GM21447 (cell line): ENCODE data around the gene ALDH1L2.

ENCODE experiments used
- ATAC-seq: cut with Tn5 transposase; IDR thresholded peaks from one replicate; pipeline ENCODE4 v1.9.1; 2021; ENCODE audit not compliant: unreplicated experiment

Gene ALDH1L2

DNA sequence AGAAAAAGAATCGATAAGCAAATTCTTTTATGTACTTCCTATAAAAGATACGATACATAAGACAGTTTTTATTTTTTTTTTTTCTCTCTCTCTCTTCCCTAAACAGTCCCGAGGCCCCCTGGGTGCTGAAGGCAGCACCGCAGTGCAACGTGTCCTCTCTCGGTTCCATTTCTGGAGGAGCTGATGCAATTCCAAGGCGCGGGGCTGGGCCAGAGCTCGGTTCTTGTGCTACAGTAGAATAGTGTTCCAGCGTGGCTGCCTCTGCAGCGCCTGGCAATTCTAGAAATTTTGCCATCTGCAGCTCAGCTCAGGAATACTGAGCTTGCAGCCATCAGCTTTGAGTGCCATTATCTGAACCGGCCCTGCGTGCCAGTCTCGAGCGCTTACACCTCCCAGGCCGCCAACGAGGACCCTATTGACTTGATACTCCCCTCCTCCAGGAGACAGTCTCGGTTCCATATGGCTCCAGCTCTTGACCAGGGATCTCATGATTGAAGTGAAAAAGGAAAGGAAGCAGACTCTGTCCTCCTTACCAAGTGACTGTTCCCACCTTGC lies 630 bp downstream of the ALDH1L2 start:
- ATAC-seq: peak; percentile 54

DNA sequence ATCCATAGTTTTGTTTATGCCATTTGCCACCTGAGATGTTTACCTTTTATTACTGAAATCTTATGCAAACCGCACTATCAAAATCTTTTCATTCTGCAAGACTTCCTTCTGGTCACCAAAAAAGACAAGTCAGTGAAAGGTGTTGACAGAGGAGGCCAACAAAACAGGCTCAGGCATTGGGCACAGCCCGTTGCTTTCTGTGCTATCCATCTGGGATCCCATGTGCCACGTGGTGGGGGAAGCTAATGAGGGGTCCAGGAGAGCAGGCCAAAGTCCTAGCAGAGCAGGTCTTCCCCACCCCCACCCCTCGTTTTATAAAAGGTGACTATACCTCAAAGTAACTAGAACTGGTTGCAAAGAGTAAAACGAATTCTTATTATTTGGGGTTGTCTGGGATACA lies 1.2 kb downstream of the ALDH1L2 start:
- no peak for ATAC-seq

DNA sequence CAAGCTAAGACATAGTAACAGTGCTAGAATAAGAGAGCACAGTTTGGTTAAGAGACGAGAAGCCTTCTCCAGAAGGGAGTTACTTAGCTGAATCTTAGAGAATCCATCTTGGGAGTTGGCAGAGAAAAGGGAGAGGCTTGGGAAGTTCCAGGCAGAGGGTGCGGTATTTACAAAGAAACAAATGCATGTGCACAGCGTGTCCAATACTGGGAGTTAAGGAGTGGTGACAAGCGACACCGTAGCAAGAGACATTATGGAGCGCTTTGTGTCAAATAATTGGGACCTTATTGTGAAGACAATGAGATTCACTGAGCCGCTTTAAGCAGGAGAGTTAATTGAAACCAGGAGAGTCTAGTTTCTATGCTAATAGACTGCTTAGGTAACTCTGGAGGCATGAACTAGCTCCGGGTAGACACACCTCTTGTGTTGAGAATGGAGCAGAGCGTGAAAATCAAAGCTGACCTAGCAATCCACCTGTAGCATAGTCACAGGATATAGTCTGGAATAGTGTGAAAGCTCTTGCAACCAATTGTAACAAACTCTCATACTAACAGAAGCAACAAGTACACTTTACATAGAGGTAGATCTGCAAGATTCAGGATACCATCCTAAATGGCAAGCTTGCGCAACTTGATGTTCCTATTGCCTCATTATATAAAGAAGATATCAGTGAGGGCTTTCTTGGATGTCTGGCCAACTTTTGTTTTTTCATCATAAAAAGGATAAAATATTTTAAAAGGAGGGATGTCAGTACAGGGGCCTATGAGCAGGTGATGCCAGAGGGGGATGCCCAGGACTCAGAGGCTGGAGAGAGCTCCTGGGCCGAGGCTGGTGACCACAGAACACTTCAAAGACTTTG lies 5.3 kb downstream of the ALDH1L2 start:
- ATAC-seq: no peak

DNA sequence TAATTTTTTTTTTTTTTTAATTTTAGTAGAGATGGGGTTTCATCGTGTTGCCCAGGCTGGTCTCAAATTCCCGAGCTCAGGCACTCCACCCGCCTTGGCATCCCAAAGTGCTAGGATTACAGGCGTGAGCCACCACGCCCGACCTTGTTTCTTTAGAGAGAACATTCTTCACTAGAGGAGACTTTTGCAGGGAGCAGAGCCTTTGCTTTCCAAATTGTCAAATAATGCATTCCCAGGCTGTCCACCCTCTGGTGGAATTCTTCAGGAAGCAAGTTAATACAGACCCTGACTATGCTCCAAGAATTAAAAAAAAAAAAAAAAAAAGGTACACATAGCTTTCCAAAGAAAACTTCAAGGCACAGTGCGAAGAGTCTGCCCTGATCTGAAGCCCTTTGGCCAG lies 6.8 kb downstream of the ALDH1L2 start:
- ATAC-seq: no peak

DNA sequence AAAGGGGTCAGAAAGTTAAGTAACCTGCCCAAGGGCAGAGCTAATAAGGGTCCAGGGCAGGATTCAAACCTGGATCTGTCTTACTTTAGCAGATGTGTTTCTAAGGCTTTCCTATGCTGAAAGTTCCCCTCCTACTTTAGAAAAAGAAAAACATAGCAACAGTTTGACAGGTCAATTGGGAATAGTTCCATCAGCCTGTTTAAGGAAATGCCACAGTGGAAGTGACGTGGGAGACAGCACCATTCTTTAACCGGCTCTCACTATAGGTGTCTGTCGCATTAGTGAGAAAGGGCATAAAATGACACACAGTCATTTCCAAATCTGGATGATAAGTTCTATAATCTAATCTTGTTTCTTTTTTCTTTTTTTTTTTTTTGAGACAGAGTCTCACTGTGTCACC lies 7.3 kb downstream of the ALDH1L2 start:
- ATAC-seq: no peak

DNA sequence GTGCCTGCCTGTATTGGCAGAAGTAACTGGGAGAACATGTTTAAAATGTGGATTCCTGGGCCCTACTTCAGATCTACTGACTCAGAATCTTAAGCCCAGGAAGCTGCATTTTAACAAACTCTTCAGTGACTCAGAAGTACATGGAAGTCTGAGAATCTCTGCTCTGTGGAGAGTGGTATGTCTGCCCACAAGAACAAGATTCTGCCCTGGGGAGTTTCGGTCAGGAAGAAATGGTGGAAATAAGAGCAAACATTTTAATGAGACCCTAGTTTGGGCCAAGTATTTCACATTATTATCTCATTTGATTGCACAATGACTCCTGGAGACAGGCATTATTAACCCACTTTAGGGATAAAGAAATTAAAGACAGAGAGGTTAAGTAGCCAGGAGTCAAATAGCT lies 8.2 kb downstream of the ALDH1L2 start:
- no peak for ATAC-seq

DNA sequence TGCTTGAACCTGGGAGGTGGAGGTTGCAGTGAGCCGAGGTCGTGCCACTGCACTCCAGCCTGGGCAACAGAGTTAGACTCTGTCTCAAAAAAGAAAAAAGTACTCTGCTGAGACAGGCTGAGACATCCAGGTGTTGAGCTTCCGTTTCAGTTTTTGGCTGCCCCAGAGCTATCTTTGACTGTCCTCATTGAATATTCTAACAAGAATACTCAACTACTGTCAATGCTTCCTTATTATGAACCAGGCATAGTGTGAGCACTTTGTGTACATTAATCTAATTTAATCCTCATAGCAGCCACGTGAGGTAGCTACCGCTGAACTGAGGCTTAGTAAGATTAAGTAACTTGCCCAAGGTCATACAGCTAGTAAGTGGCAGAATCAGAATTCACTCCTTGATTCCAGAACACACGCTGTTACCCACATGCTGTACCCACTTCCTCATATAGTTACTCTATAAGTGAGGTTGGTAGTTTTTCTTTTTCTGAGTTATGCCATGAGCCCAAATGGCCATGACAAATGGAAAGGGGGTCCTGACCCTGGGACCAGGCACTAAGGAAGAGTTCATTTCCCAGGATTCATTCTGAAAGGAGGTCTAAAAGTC lies 11.3 kb downstream of the ALDH1L2 start:
- no peak for ATAC-seq

DNA sequence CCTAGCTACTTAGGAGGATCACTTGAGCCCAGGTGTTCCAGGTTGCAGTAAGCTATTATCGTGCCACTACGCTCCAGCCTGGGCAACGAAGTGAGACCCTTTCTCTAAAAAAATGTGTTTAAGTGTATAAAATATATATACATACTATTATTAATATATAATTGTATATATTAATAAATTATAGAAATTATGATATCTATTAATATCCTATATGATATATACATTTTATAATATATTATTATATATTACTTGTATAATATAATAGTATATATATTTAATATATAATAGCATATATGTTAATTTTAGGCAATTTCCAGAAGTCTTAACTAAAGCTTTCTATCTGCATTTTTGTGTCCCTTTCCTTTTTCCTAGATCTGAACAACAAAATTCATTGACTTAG lies 12.3 kb downstream of the ALDH1L2 start:
- no peak for ATAC-seq

DNA sequence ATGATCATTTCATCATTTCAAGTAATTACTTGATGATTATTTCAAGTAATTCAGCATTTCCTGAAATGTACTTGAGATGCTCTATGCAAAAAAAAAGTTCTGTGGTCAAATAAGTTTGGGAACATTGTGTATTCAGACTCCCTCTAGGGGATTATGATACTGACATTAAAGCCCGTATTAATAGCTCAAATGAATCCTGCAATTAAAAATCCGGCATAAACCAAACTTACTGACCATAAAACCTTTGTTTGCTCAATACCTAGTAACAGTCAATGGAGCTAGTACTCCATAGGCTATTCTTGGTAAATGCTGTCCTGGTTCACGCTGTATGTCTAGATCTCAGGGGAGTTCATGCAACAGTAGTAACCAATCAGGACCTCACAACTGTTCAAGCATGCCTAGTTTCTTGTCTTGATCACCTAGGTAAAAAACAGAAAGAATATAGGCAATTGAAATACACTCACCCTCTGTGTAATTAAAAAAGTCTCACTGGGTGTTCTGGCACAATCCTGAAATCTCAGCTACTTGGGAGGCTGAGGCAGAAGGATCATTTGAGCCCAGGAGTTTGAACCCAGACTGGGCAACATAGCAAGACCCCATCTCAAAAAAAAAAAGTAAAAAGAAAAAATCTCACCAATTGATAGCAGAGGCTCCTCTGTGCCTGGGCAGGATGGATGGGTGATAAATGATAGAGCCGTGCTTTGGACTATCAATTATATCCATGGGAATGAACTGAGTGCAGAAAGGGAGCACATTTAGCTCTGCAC lies 14.1 kb downstream of the ALDH1L2 start:
- ATAC-seq: no peak

DNA sequence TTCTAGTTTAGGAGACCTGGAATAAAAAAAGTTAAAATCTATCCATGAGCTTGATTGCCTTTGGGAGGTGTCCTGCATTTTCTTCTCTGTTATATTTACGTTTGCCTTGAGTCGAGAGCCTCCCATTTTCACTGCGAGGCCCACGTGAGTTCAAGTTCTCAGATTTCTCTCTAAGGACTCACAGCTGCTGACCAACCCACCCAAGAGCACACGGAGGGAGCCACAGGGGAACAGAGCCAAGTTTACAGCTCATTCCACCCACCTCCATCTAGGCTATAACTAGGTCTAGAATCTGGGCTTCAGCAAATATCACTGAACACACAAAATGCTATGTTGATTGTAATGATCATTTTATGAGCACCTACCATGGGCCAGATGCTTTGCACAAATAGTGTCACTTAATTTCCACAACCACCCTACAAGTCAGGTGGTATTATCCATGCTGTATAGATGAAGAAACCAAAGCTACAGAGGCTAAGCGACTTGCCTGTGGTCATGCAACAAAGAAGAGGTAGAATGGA lies 16.7 kb downstream of the ALDH1L2 start:
- ATAC-seq: no peak

DNA sequence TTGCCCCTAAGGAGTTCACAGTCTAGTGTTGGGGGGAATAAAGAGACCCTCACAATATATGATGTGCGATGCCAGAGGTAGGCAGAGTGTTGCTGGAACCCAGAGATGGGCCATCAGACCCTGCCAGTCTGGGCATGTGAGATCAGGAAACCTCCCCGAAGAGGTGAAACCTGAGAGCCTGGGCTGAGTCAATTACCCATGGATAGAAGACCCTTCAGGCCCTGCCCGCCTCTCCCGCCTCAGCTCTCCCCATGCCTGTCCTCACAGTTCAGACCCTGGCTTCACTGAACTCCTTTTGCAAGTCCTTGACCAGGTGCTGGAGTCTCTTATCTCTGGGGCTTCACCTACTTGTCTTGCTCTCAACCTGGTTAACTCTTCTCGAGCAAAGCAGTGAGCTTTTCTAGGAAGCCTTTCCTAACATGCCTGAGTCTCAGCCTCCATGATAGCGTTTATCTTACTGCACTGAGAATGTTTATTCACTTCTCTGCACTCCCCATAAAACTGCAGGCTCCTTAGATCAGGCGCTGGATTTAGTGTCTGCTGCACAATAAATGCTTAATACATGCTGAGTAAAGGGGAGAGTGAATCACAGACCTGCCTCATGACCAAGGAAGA lies 19.6 kb downstream of the ALDH1L2 start:
- no peak for ATAC-seq

DNA sequence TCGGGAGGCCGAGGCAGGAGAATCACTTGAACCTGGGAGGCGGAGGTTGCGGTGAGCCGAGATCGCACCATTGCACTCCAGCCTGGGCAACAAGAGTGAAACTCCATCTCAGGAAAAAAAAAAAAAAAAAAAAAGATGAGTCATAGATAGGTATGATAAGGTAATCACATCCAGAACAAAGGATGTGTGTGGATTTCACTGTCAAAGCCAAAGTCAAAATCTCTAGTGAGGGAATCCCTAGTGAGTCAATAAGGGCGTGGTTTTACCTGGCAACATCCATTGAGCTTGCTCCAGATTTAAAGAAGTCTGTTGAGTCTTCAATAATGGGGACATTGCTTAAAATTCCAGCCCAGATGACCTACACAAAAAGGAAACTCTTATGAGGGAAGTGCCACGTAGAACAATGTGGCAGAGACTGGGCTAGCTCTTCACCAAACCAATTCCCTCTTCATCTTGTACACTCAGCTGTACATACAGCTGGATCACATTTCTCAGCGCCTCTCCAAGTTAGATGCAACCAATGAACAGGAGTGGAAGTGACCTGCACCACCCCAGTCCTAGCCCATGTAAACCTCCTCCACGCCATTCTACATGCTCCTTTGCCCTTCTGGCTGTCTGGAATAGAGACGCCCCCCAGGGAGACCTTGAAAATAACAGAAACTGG lies 23.4 kb downstream of the ALDH1L2 start:
- ATAC-seq: no peak

DNA sequence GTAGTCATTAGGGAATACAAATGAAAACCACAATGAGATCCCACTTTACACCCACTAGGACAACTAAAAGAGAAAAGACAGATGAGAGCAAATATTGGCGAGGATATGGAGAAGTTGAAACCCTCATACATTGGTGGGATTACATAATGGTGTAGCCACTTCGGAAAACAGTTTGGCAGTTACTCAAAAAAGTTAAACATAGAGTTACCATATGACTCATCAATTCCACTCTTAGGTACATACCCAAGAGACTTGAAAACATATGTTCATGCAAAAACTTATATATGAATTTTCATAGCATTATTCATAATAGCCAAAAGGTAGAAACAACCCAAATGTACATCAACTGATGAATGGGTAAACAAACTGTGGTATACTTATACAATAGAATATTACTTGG lies 27.1 kb downstream of the ALDH1L2 start:
- ATAC-seq: no peak

DNA sequence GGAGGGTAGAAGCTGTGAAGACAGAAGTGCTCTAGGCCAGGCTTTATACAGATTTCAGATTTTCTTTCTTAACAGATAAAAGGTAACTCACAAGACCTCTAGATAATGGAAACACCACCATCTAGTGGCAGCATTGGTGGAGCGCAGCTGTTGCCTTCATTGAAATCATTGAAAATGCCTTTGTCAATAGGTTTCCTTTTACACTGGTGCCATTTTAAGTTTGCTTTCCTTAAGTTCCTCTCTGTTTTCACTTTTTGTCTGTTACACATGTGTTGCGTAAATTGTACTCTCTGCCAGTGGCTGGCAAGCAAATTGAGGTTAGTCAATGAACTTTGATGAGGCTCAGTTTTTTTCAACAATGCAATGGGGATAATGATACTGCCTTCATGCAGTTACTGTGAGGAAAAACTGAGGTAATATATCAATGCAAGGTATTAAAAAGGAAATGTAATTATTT lies 31.1 kb downstream of the ALDH1L2 start:
- ATAC-seq: no peak

DNA sequence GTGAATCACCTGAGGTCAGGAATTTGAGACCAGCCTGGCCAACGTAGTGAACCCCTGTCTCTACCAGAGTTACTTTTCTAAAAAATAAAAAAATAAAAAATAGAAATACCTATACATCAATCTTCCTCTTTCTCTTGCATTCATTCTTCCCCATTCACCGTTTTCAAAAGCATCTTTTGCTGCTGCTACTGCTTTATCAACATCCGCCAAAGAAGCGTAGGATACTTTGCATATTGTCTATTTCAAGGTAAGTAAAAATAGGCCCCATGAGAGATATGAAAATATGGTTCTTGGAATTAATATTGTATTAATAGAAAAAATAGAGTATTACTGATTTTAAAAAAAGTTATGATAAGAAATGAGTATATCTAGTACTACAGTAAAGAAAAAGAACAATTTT lies 32.3 kb downstream of the ALDH1L2 start:
- no peak for ATAC-seq

DNA sequence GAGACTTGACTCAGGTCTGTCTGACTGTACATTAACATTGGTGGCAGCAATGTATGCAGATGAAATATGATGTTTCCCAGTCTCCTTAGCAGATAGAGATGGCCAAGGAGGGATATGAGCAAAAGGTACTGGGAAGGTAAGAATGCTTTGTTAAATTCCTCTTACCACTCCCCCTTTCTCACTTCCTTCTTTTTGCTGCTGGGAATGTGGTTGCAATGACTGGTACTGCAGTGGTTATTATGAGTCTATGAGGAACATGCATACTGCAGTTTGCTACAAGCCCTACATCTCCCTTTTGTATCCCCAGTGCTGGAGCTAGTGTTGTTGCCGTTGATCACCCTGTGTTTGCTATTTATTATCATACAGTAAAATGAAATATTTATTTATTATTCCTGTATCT lies 35.9 kb downstream of the ALDH1L2 start:
- no peak for ATAC-seq

DNA sequence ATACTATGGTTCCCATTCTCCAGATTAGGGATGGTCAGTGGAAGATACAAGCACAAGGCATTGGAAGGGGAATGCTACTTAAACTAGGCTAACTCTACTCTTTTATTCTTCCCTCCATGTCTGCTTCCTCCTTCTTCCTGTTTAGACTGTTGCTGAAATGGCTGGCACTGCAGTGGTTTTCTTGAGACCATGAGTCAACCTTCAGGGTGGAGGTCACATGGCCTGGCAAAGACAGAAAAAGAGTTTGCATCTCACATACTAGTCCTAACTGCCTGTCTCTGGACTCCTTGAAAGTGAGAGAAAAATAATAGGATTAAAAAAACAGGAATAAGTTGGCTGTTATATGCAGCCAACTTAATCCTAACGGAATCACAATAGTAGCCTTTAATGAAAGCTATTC lies 37.0 kb downstream of the ALDH1L2 start:
- ATAC-seq: no peak

DNA sequence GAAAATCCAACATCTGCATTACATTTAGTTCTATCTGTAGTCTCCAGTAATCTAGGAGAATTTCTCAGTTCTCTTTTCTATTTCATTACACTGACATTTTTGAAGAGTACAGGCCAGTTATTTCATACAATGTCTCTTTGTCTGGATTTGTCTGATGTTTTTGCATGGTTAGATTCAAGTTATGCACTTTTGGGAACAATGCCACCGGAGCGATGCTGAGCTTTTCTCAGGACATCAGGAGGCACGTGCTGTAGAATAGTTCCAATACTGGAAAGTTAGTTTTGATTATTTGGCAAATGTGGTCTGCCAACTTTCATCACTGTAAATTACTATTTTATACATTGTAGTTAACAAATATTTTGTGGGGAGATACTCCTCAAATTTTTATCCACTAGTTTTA lies 43.1 kb downstream of the ALDH1L2 start:
- no peak for ATAC-seq

DNA sequence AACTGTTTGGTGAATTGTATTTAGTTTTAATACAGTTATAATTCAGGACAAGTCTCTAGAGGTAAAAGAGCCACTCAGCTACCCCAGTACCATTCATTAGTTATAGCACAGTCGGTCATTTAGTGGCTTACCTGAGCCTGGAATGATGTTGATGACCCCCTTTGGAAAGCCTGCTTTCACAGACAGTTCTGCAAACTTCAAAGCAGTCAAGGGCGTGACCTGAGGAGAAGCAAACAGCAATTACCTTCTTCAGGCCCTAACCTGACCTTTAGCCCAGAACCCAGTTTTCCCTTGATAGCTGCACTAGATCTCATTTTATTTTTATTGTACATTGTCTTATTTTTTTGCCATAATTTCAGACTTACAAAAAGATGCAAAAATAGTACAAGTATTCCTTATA lies 43.8 kb downstream of the ALDH1L2 start:
- no peak for ATAC-seq

DNA sequence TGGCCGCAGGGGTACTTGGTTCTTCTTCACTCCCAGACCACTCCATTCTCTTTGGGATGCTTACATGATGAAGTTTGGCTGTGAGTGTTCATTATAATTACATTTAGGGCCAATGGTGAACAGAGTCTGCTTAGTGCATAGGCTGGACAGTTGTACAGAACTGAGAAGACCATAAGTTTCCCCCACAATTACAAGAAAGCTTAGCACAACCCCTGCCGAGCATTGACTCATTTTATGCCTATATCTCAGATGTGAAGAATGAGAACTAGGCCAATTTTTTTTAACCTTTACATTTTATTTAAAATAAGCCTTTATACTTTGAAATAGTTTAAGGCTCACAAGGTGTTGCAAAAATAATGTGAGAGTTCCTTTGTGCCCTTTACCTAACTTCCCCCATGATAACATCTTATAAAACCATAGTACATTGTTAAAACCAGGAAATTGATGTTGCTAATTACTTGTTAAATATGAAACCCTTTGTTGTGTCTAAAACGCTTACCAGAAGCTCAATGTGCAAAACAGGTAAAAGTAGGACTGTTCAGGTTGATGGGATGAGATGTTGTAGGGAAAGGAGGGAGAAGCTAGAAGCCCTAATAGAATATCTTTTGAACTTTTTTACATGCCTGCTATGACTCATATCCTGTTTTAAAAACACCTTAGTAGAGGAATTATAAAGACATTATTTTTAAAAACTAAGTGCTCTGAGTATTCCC lies 47.2 kb downstream of the ALDH1L2 start:
- no peak for ATAC-seq
